SJCRH30 (cell line): ENCODE data around the gene MYL12A. TPM values are rescaled to one million over a fixed set of nuclear protein-coding genes. Genes with fewer than 3 reads are reported as not detected.
A peak's percentile ranks its signal among the peaks of the same experiment; 100 is the strongest.

Experiments used
- DNase-seq, 2 experiments: peaks; one replicate each; pipeline ENCODE4 v3.0.0-alpha.2; 2015 to 2020
- H3K27ac ChIP-seq: fragments of 250-450 bp; sonication (Bioruptor Pico); 2 replicates; pipeline ENCODE4 v1.5.1; 2020; ENCODE audit warnings: mild to moderate bottlenecking, moderate library complexity
- H3K27me3 ChIP-seq: fragments of 250-450 bp; sonication (Bioruptor Pico); 2 replicates; pipeline ENCODE4 v1.5.1; 2020; ENCODE audit warnings: mild to moderate bottlenecking, moderate library complexity
- H3K36me3 ChIP-seq: fragments of 250-450 bp; sonication (Bioruptor Pico); 2 replicates; pipeline ENCODE4 v1.5.1; 2020; ENCODE audit warnings: mild to moderate bottlenecking, moderate library complexity
- H3K4me1 ChIP-seq: fragments of 250-450 bp; sonication (Bioruptor Pico); 2 replicates; pipeline ENCODE4 v1.5.1; 2020; ENCODE audit warnings: mild to moderate bottlenecking, moderate library complexity
- H3K4me3 ChIP-seq: fragments of 250-450 bp; sonication (Bioruptor Pico); 2 replicates; pipeline ENCODE4 v1.5.1; 2020; ENCODE audit warnings: mild to moderate bottlenecking, moderate library complexity
- H3K9me3 ChIP-seq: fragments of 250-450 bp; sonication (Bioruptor Pico); replicated peaks from 2 replicates; pipeline ENCODE4 v1.5.1; 2020; ENCODE audit warnings: mild to moderate bottlenecking, moderate library complexity
- total RNA-seq: library from RNA; depleted of rRNA; stranded (reverse); fragments of >200 nt; shearing (Covaris generic); gene quantifications from 2 replicates; pipeline ENCODE4 v1.2.3, GENCODE V29; 2014

The MYL12A gene
- total RNA-seq, 1 experiment from 2014 or later = 207 TPM

DNA sequence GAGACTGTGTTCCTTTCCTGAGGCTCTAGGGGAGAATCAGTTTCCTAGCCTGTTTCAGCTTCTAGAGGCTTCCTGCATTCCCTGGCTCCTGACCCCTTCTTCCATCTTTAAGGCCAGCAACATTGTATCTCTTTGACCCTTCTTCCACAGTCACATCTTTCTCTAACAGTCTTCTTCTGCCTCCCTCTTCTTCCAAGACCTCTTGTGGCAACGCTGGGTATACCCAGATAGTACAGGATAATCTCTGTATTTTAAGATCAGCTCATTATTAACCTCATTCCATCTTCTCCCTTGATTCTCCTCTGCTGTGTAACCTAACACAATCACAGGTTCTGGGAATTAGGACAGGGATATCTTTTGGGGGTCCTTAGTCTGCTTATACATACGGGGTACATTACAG, 8.9 kb upstream of the MYL12A start:
- Histone ChIP-seq H3K36me3 (no peaks in the 10 kb centered on the region), H3K4me1 (no peaks in the 10 kb centered on the region), H3K27me3 (no peaks in the 10 kb centered on the region), H3K9me3 (no peaks in the 10 kb centered on the region), H3K27ac (no peak overlapping the region), H3K4me3 (no peak overlapping the region)
- no peak for DNase-seq

DNA sequence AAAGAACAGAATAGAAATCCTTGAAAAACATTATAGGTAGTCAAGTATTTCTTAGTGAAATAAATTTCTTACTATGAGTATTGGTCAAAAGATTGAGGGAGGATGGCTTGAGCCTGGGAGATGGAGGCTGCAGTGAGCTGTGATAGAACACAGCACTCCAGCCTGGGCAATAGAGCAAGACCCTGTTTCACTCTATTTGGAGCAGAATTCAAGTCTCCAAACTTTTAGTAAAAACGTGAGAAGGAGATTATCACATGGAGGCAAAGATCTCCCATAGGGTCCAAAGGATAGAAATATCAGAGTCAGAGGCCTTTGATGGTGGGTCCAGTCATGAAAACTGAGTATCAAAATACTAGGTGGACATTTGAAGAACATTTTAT, 2.4 kb upstream of the MYL12A start:
- Histone ChIP-seq H3K9me3 (no peaks in the 10 kb centered on the region), H3K4me1 (no peaks in the 10 kb centered on the region; the same call in 1 of the 2 replicates), H3K27me3 (no peaks in the 10 kb centered on the region), H3K4me3 (no peak overlapping the region), H3K27ac (no peak overlapping the region), H3K36me3 (peaks cover 3% of the 10 kb centered on the region)
- DNase-seq = no peak

DNA sequence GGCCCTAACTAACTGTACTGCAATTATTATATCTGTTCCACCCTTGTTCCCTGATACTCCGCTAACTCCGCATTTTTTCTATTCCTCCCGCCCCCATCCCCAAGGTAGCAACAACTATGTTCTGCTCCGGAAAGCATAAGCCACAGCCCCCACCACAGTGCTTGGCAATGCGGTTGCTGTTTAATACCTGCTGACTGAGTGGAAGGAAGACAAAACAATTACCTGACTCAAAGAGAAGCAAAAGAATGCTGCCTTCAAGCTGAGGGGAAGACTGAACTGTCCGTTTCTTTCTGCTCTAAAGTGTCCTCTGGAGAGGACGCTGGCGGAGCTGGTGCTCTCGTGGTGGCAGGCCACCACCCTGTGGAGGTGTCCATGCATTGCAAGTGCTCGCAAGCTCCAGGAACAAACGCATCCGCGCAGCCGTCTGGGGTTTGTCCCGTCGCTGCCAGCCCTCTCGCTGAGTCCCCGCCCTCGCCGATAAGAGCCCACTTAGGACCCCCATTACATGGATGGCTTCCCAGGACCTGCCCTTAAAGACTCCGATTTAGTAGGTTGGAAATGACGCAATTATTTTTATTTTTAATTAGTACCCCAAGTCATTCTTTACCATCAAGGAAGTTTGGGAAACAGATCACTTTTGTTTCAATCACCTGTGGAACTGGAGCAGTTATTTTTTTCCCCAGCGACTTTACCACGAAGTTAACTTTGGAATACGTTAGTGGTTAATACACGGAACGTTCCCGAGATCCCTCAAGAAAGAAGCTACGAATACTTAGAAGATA, 1.6 kb upstream of the MYL12A start:
- H3K4me1 ChIP-seq = peaks cover 5% of the 10 kb centered on the region
- no peaks in the 10 kb centered on the region for H3K9me3 ChIP-seq
- peak; percentile 83 to 87 for DNase-seq
- peak overlapping the region; percentile 93 for H3K4me3 ChIP-seq
- peak overlapping the region; percentile 99 for H3K27ac ChIP-seq
- peaks cover 11% of the 10 kb centered on the region for H3K36me3 ChIP-seq
- H3K27me3 ChIP-seq = no peaks in the 10 kb centered on the region

DNA sequence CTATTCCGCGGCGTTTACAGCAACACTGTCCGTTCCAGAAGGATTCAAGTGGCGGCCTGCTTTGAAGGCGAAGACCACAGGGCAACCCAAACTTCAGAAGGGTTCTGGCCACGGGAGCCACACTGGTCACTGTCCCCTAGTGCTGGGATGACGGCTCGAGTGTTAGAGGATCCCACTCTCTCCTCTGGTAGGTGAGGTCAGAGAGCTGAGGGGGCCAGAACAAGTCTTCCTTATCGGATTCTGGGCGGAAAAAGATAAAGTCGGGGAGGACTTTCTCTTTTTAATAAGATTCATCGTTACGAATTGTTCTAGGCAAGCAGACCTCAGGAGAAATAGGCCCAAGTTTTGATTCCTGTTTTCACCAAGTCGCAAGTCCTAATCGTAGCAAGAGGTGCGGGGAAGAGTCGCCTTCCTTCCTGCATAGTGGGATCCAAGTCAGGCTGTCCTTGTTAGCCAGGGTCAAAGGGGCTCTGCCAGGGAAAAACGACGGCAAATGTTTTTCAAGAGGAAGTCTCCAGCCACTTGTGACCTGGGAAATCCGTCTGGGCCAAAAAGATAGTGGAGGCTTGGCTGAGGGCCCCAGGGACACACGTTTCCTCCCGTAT, 864 bp upstream of the MYL12A start:
- H3K27me3 ChIP-seq = no peaks in the 10 kb centered on the region
- DNase-seq = peak; percentile 7 to 32
- no peaks in the 10 kb centered on the region for H3K9me3 ChIP-seq
- peak overlapping the region; percentile 99 for H3K27ac ChIP-seq
- H3K4me3 ChIP-seq = peak overlapping the region; percentile 93
- peaks cover 12% of the 10 kb centered on the region for H3K4me1 ChIP-seq
- peaks cover 12% of the 10 kb centered on the region for H3K36me3 ChIP-seq

DNA sequence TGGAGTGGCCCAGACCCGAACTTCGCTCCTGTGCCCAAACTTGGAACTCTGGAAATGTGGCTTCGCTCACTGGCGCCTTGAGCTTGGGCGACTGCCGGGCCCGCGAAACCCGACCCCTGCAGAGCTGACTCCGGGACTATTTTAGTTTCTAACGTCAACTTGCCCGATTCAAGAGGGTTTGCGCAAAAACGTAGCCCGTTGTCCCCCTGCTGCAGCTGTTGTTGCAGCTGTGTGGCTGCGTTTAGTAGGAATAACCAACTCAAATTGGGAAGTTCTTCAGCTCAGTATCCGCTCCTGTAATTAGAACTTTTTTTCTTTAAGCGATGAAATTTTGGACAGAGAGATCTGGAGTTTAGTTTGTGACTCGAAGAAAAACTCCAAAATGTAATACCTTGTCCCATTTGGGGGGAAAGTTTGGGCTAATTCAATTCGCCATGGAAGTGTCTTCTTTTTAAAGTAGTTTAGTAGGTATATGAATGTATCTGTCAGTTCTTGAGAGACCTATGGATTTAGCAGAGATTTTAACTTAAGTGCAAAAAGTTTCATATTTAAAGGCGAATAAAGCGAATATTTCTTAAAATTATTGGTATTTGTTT, 559 bp downstream of the MYL12A start:
- H3K4me3 ChIP-seq = peak overlapping the region; percentile 93
- DNase-seq = peak; percentile 70 to 79
- peaks cover 15% of the 10 kb centered on the region for H3K4me1 ChIP-seq
- no peaks in the 10 kb centered on the region for H3K27me3 ChIP-seq
- H3K36me3 ChIP-seq = peaks cover 16% of the 10 kb centered on the region
- H3K9me3 ChIP-seq = no peaks in the 10 kb centered on the region
- H3K27ac ChIP-seq = peak overlapping the region; percentile 99

DNA sequence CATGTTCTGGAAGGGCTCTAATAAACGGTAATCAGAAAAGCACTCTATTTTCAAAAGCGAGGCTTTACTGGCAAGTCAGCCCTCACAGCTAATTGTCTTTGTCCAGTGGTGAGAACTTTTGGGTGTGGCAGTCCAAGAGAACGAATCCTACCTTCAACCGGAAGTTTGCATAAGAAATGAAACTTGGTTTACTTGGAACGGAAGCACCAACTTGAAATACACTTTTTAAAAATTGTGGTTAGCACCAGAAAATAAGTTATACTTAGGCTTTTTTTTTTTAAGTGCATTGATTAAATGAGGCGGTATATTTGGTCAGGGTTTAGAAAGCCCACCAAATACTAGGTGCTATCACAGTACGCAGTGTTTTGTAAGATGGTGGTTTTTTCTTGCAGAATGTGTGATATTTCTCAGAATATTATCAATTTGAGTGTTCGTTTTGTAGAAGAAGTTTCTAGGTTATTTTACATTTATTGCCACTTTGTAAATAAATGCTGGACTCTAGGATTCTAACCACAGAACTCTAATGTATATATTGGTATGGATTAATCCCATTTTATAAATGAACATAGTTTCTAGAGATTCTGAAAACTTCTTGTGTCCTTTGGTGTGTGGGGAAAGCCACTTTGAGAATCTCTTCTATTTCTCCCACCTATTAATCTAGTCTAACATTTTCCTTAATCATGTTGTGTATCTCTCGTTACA, 1.2 kb downstream of the MYL12A start:
- no peaks in the 10 kb centered on the region for H3K9me3 ChIP-seq
- no peaks in the 10 kb centered on the region for H3K27me3 ChIP-seq
- H3K27ac ChIP-seq = peak overlapping the region; percentile 99
- DNase-seq = peak; percentile 14 to 37
- H3K36me3 ChIP-seq = peaks cover 23% of the 10 kb centered on the region
- peak overlapping the region; percentile 93 for H3K4me3 ChIP-seq
- H3K4me1 ChIP-seq = peaks cover 15% of the 10 kb centered on the region

DNA sequence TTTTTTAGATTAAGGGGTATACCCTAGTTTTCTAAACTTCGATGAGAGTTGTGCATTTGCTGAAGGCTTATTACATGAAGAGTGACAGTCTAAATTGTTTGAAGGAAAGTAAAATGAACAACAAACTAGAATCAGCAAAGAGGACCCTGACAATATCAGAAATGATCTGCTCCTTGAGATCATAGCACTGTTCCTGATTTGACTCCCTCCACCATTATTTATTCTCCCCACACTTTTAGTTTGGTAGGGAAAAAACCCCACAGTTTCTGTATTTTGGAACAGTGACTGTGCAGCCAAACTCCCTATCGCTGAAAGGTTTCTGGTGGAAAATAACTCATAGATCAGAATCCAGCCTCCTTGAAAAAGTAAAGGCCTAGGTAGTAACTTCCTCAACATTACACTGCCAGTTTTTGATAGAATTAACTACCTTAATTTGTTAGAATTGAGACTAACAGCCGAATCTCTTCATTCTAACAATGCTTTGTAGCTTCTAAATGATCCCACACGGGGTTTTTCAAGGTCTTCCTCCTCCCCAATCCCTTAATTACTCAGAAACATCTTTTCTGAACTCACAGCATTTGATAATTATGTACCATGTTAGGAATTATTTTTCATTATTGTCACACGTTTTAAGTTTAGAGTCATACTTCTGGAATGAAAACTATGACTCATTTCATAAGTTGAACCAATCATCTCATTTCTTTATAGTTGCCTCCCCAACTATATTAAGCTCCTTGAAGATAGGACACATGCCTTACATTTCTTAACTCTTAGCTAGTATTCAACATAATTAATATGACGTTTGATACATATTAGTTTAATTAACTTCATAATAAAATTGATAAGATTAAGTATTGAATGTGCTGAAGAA, 2.9 kb downstream of the MYL12A start:
- H3K36me3 ChIP-seq = peaks cover 38% of the 10 kb centered on the region
- no peaks in the 10 kb centered on the region for H3K9me3 ChIP-seq
- no peaks in the 10 kb centered on the region for H3K27me3 ChIP-seq
- H3K27ac ChIP-seq = peak overlapping the region; percentile 22; the same call in 1 of the 2 replicates
- no peak overlapping the region for H3K4me3 ChIP-seq
- peaks cover 22% of the 10 kb centered on the region for H3K4me1 ChIP-seq
- DNase-seq = no peak

DNA sequence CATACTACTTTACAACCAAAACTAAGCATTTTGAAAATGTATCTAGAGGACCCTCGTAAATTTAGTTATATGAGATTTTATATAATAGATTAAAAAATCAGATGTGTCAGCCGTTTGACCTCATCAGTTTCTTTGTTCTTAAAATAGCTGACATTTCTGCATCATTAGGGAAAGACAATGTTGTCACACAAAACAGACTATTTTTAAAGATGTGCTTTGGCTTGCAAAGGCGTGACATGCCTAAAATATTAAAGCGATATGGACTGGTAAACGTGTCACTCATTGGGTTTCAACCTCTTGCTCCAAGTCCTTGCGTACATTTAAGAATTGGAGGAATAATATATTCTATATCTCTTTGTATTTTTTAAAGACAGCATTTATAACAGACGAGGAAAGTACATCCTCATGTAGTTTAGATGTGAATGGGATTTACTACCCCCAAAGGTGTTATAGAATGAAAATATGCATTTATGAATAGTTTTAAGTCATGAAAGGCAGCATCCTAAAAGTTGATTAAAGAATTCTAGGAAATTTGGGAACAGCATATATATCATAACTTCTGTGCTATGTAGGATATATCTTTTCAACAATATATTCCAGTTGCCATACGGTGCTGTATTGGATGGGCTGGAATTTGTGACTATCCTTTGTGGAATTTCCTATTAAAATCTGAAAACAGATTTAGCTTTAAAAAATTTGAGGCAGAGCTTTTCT, 3.8 kb downstream of the MYL12A start:
- H3K27me3 ChIP-seq = no peaks in the 10 kb centered on the region
- H3K36me3 ChIP-seq = peaks cover 48% of the 10 kb centered on the region
- no peak for DNase-seq
- no peak overlapping the region; the same call in 1 of the 2 replicates for H3K27ac ChIP-seq
- H3K9me3 ChIP-seq = no peaks in the 10 kb centered on the region
- H3K4me1 ChIP-seq = peaks cover 31% of the 10 kb centered on the region
- H3K4me3 ChIP-seq = no peak overlapping the region

DNA sequence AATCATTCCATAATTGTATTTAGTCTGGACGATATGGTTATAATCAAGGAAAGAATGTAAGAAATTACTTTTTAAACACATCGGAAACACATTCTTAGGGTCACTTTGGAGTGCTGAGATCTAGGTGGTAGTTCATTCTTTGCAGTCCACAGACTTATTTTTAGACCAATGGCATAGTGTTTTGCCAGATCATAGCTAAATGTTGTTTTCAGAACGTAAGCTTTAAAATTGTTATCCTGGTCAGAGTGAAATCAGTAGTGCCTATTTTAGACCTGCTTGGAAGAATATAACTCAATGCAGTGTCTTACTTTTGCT, 4.3 kb downstream of the MYL12A start:
- H3K4me1 ChIP-seq = peaks cover 35% of the 10 kb centered on the region
- H3K27ac ChIP-seq = no peak overlapping the region
- H3K27me3 ChIP-seq = no peaks in the 10 kb centered on the region
- no peak for DNase-seq
- H3K9me3 ChIP-seq = no peaks in the 10 kb centered on the region
- H3K36me3 ChIP-seq = peaks cover 50% of the 10 kb centered on the region
- H3K4me3 ChIP-seq = no peak overlapping the region

DNA sequence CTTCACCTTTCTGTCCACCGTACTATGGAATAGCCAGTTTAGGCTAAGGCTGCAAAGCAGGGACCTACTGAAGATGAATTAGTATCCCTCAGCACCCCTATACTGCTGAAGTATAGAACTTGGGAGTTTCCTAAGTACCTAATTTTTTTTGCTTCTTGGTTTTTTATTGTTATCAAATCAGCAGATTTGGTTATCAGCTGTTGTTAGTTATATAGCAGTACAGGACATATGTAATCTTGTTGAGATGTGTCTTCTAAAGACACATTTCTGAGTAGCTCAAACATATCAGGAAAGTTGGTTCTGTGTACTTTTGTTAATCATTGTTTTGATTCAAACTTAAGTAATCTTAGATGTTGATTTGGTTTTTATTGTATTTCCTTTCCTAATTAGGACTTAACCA, 5.2 kb downstream of the MYL12A start:
- H3K36me3 ChIP-seq = peaks cover 59% of the 10 kb centered on the region
- no peak for DNase-seq
- peaks cover 44% of the 10 kb centered on the region for H3K4me1 ChIP-seq
- H3K9me3 ChIP-seq = no peaks in the 10 kb centered on the region
- H3K27me3 ChIP-seq = no peaks in the 10 kb centered on the region
- H3K4me3 ChIP-seq = no peak overlapping the region
- H3K27ac ChIP-seq = no peak overlapping the region

DNA sequence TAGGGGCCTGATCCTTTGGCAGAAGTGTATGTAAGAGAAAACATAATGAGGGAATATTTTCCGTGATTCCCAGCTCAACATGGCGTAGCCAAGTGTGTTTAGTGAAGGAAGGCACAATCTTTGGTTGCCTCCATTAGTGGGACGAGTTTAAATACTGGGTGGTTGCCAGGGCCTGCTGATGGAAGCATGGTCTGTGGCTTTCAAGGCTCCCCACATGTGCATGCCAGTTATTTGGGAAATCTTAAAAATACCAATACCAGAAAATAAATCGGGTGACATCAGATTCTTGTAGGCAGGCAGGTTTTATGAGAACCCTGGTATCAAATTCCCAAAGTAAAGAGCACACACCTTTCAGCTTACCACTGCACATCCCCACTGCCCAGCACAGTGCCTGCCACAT, 7.1 kb downstream of the MYL12A start:
- Histone ChIP-seq H3K27ac (no peak overlapping the region), H3K9me3 (no peaks in the 10 kb centered on the region), H3K4me1 (peaks cover 44% of the 10 kb centered on the region), H3K4me3 (no peak overlapping the region), H3K27me3 (no peaks in the 10 kb centered on the region), H3K36me3 (peaks cover 66% of the 10 kb centered on the region)
- DNase-seq = no peak

DNA sequence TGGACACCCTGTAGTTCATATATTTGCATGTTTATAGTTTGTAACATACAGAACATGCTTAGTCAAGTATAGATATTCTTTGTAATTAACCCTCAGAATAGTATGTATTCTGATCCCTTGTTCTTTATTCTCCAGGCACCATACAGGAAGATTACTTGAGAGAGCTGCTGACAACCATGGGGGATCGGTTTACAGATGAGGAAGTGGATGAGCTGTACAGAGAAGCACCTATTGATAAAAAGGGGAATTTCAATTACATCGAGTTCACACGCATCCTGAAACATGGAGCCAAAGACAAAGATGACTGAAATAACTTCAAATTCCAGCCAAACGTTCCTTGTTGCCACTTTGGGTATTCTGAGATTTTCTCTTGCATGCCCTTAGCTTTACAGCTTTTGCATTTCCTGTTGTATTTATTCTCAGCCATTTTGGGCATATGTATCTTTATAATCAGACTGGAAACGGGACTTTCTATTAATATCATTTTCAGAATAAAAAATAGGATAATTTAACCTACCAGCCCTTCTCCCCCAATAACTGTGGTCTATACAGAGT, 8.1 kb downstream of the MYL12A start:
- peaks cover 58% of the 10 kb centered on the region for H3K36me3 ChIP-seq

DNA sequence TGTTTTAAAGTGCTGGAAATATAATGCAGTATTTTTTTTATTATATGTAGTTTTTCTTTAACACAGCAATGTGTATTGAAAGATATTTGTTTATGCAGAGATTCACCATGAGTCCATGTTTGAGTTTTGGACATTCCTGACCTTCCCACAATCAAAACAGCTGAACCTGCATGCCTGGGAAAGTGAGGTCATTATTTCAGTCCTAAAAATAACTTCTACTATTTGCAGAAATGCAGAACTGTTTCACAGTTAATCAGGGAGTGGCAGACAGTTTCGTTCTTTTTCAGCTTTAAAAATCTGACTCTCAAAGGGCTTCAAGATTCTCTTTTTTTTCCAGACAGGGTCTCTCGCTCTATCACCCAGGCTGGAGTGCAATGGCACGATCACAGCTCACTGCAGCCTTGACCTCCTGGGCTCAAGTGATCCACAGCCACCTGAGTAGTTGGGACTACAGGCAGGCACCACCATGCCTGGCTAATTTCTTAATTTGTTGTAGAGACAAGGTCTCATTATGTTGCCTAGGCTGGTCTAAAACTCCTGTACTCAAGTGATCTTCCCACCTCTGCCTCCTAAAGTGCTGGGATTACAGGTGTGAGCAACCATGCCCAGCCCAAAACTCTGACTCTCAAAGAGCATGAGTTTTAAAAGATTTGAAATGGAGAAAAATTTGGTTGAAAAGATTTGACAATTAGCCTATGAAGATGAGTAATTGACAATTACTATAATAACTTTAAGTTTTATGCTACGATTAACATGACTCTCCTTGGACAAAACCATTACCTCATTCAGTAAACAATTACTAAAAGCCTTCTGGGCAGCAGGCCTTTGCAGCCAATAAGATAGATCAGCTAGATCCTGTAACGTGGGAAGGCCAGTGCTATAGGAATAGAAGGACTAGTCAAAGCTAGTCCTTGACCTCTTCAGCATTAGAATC, 9.4 kb downstream of the MYL12A start:
- Histone ChIP-seq H3K27me3 (no peaks in the 10 kb centered on the region), H3K4me1 (peaks cover 32% of the 10 kb centered on the region), H3K9me3 (no peaks in the 10 kb centered on the region), H3K36me3 (peaks cover 54% of the 10 kb centered on the region), H3K4me3 (no peak overlapping the region), H3K27ac (peak overlapping the region; percentile 78)
- peak; percentile 19 to 50 for DNase-seq

More for the DNA sequence above, 8.1 kb downstream of the MYL12A start:
- no peaks in the 10 kb centered on the region for H3K27me3 ChIP-seq
- no peak overlapping the region for H3K4me3 ChIP-seq
- H3K27ac ChIP-seq = no peak overlapping the region; the same call in 1 of the 2 replicates
- peaks cover 42% of the 10 kb centered on the region for H3K4me1 ChIP-seq
- no peaks in the 10 kb centered on the region for H3K9me3 ChIP-seq
- DNase-seq = no peak
